Thymus (tissue), 11 donors: ENCODE results near the gene IER3. TPM values are rescaled to one million over a fixed set of nuclear protein-coding genes. Genes with fewer than 3 reads are reported as not detected.
"Not testable (repeated sequence)": the region's sequence is repeated elsewhere in the genome, so short reads cannot be mapped to it uniquely, and the experiment has no call there.

ENCODE experiments used
- DNase-seq, 9 donors: peaks; one replicate each; pipeline ENCODE4 v3.0.0-alpha.2; 2013; ENCODE audit warnings: low spot score in 9 of 9, low read depth in 6 of 9, missing footprints in 1 of 9
- H3K27ac ChIP-seq, 2 donors: one replicate each; pipeline ENCODE4 v1.5.1; 2013; ENCODE audit warnings: control low read depth in 1 of 2, low read depth in 1 of 2, low read length in 1 of 2, mild to moderate bottlenecking in 1 of 2, moderate library complexity in 1 of 2
- H3K27me3 ChIP-seq, 2 donors: one replicate each; pipeline ENCODE4 v1.5.1; 2013; ENCODE audit warnings: low read length in 1 of 2; ENCODE audit not compliant: control insufficient read depth in 2 of 2, insufficient read depth in 1 of 2
- H3K36me3 ChIP-seq, 2 donors: one replicate each; pipeline ENCODE4 v1.5.1; 2013; ENCODE audit warnings: low read length in 1 of 2, mild to moderate bottlenecking in 1 of 2, moderate library complexity in 1 of 2; ENCODE audit not compliant: control insufficient read depth in 2 of 2, insufficient read depth in 2 of 2
- H3K4me1 ChIP-seq, 2 donors: one replicate each; pipeline ENCODE4 v1.5.1; 2013; ENCODE audit warnings: low read length in 2 of 2; ENCODE audit not compliant: control insufficient read depth in 2 of 2, insufficient read depth in 2 of 2
- H3K4me3 ChIP-seq, 2 donors: one replicate each; pipeline ENCODE4 v1.5.1; 2013; ENCODE audit warnings: low read length in 2 of 2, control low read depth in 1 of 2, mild to moderate bottlenecking in 1 of 2
- H3K9me3 ChIP-seq, 2 donors: one replicate each; pipeline ENCODE4 v1.5.1; 2013; ENCODE audit warnings: low read length in 1 of 2, mild to moderate bottlenecking in 1 of 2; ENCODE audit not compliant: control insufficient read depth in 2 of 2, insufficient read depth in 1 of 2
- WGBS: extraction: QIAGEN DNeasy Blood & Tissue Kit; methylation state at CpG from one replicate; pipeline ENCODE4 v1.1.7; 2013; 5-methylcytosine and 5-hydroxymethylcytosine counted together
- polyA plus RNA-seq: library from polyadenylated mRNA; stranded (reverse); fragments of 200-250 nt; gene quantifications from one replicate; pipeline ENCODE4 v1.2.3, GENCODE V29; 2013
- total RNA-seq: library from RNA; stranded (reverse); fragments of 120-200 nt; gene quantifications from one replicate; pipeline ENCODE4 v1.2.4, GENCODE V29; 2013
- donor health status: healthy.

IER3 gene
- total and polyA plus RNA-seq, 2 donors = 17.9 to 39.7 TPM

GRCh38 chr6:30765495-30765894, 21.1 kb upstream of the IER3 start:
- H3K4me1 ChIP-seq = peaks cover 29 to 46% of the 10 kb centered on the region in 2 donors
- H3K36me3 ChIP-seq, H3K27ac ChIP-seq, DNase-seq, H3K27me3 ChIP-seq, H3K9me3 ChIP-seq, H3K4me3 ChIP-seq: not testable (repeated sequence)
- WGBS = 98% methylated on average over 1 of the region's 1 CpG

DNA sequence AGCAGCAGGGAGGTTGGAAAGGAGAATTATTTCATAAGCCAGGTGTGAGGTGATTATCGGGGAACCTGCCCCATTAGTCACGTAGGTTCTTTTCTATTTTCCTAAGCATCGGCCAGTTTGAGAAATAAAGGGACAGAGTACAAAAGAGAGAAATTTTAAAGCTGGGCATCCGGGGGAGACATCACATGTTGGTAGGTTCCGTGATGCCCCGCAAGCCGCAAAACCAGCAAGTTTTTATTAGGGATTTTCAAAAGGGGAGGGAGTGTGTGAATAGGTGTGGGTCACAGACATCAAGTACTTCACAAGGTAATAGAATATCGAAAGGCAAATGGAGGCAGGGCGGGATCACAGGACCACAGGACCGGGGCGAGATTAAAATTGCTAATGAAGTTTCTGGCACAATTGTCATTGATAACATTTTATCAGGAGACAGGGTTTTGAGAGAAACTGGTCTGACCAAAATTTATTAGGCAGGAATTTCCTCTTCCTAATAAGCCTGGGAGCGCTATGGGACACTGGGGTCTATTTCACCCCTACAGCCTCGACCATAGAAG, 20.2 kb upstream of the IER3 start:
- H3K4me3 ChIP-seq, H3K36me3 ChIP-seq, DNase-seq, H3K27ac ChIP-seq, H3K9me3 ChIP-seq, H3K27me3 ChIP-seq: not testable (repeated sequence)
- WGBS = 83% methylated on average over 13 of the region's 13 CpGs
- H3K4me1 ChIP-seq = peaks cover 22 to 37% of the 10 kb centered on the region in 2 donors

DNA sequence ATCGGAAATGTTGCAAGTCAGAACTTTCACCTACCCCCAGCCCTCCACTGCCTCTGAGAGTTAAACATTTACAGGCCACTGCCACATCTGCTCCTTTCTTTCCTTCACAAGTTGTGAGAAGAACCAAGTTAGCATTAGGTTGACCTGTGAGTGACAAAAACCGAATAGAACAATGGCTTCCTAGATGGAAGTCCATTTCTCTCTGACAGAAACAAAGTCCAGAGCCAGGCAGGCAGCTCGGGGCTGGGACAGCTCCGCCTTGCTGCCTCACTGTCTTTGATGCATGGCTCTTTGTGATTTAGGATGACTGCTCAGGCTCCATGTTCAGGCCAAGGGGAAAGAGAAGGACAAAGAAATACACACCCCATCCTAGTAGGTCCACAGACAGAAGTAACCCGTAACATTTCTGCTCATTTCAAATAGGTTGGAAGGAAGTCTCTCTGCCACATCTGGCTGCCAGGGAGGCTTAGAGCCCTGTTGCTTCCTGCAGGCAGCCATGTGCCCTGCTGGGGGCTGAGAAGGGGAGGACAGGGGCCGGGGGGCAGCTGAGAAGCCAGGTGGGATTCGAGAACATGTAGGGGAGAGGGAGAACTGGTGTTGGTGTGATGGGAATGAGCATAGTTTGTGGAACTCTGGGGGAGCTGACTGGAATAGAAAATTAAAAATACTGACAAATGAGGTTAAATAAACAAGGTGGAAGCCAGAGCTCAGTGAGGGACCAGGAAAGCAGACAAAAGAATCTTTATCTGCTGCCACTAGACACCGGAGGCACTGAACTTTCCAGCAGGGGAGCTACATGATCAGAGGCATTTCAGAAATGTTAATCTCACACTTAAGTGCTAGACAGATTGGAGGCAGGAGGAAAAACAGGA, 19.5 kb upstream of the IER3 start:
- no peaks in the 10 kb centered on the region for H3K27me3 ChIP-seq
- peaks cover 15 to 30% of the 10 kb centered on the region in 2 donors for H3K4me1 ChIP-seq
- no peak overlapping the region for H3K4me3 ChIP-seq
- DNase-seq = peak in 1 of 9 donors; percentile 47
- no peaks in the 10 kb centered on the region for H3K36me3 ChIP-seq
- H3K9me3 ChIP-seq = no peaks in the 10 kb centered on the region
- WGBS = 37% methylated on average over 8 of the region's 8 CpGs
- H3K27ac ChIP-seq = peak overlapping the region in 1 of 2 donors; percentile 13

GRCh38 chr6:30763155-30763617, 18.8 kb upstream of the IER3 start:
- no peak overlapping the region for H3K27ac ChIP-seq
- peaks cover 9 to 23% of the 10 kb centered on the region in 2 donors for H3K4me1 ChIP-seq

DNA sequence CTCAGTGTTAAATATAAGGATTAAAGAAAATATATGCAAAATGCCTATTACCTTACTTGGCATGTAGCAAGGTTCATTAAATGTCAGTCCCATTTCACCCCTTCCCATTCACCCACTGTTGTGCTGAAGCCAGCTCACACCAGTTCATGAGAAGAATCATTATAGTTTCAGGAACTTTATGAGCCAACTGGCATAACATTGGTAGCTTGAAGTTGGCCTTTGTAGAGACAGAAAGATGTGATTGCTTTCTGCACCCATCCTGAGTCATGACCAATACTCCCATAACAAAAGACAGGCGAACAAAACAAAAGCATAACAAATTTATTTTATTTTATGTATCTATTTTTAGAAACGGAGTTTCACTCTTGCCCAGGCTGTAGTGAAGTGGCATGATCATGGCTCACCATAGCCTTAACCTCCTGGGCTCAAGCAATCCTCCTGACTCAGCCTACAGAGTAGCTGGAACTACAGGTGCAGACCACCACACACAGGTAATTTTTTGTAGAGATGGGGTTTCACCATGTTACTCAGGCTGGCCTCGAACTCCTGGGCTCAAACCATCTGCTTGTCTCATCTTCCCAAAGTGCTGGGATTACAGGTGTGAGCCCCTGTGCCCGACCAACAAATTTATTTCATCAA, 17.6 kb upstream of the IER3 start:
- WGBS = 96% methylated on average over 4 of the region's 4 CpGs
- Histone ChIP-seq H3K27ac (no peak overlapping the region), H3K4me1 (peaks cover 3 to 13% of the 10 kb centered on the region in 2 donors), H3K27me3 (no peaks in the 10 kb centered on the region), H3K4me3 (no peak overlapping the region), H3K9me3 (no peaks in the 10 kb centered on the region), H3K36me3 (no peaks in the 10 kb centered on the region)
- no peak for DNase-seq

More at GRCh38 chr6:30763155-30763617, 18.8 kb upstream of the IER3 start:
- H3K9me3 ChIP-seq = no peaks in the 10 kb centered on the region
- H3K27me3 ChIP-seq = no peaks in the 10 kb centered on the region
- no peak overlapping the region for H3K4me3 ChIP-seq
- no peak for DNase-seq
- WGBS = 98% methylated on average over 1 of the region's 1 CpG
- H3K36me3 ChIP-seq = no peaks in the 10 kb centered on the region

- no peaks in the 10 kb centered on the region for H3K9me3 ChIP-seq
- WGBS = 86% methylated on average over 8 of the region's 8 CpGs
- H3K4me1 ChIP-seq = peaks cover 3 to 13% of the 10 kb centered on the region in 2 donors
- DNase-seq = no peak
- no peak overlapping the region for H3K4me3 ChIP-seq
- no peaks in the 10 kb centered on the region for H3K36me3 ChIP-seq
- no peak overlapping the region for H3K27ac ChIP-seq
- no peaks in the 10 kb centered on the region for H3K27me3 ChIP-seq
Observed at GRCh38 chr6:30760549-30760948, 16.2 kb upstream of the IER3 start.

GRCh38 chr6:30759575-30760239, 15.4 kb upstream of the IER3 start:
- no peak overlapping the region for H3K27ac ChIP-seq
- no peak overlapping the region for H3K4me3 ChIP-seq

GRCh38 chr6:30757261-30757904, 13.0 kb upstream of the IER3 start:
- no peaks in the 10 kb centered on the region for H3K36me3 ChIP-seq
- H3K4me3 ChIP-seq = no peak overlapping the region
- no peaks in the 10 kb centered on the region for H3K9me3 ChIP-seq
- no peak for DNase-seq
- H3K27me3 ChIP-seq = no peaks in the 10 kb centered on the region
- no peaks in the 10 kb centered on the region for H3K4me1 ChIP-seq
- H3K27ac ChIP-seq = no peak overlapping the region
- WGBS = 93% methylated on average over 1 of the region's 1 CpG

More at GRCh38 chr6:30759575-30760239, 15.4 kb upstream of the IER3 start:
- 97% methylated on average over 10 of the region's 10 CpGs for WGBS
- DNase-seq = no peak
- Histone ChIP-seq H3K36me3 (no peaks in the 10 kb centered on the region), H3K27me3 (no peaks in the 10 kb centered on the region), H3K9me3 (no peaks in the 10 kb centered on the region), H3K4me1 (peaks cover 3 to 13% of the 10 kb centered on the region in 2 donors)
